ENCODE measurements around the gene FAM174C.

DNA sequence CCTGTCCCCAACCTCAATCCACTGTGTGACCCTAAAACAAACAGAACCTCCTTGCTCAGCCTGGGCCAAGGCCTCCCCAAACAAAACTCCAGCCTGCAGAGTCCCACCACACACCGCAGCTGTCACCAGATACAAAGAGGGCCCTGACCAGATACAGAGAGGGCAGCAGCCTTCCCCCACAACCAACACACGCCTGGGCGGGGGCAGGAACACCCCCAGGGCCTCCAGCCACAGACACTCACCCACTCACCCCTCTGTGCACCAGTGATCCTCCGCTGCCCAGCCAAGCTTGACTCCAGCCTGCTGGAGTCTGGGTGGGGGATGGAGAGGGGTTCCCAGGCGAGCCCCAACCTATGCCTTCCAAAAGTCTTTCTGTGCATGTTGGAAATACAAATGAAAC is 12.1 kb upstream of the FAM174C start:
- TF ChIP-seq, protein P1, sequence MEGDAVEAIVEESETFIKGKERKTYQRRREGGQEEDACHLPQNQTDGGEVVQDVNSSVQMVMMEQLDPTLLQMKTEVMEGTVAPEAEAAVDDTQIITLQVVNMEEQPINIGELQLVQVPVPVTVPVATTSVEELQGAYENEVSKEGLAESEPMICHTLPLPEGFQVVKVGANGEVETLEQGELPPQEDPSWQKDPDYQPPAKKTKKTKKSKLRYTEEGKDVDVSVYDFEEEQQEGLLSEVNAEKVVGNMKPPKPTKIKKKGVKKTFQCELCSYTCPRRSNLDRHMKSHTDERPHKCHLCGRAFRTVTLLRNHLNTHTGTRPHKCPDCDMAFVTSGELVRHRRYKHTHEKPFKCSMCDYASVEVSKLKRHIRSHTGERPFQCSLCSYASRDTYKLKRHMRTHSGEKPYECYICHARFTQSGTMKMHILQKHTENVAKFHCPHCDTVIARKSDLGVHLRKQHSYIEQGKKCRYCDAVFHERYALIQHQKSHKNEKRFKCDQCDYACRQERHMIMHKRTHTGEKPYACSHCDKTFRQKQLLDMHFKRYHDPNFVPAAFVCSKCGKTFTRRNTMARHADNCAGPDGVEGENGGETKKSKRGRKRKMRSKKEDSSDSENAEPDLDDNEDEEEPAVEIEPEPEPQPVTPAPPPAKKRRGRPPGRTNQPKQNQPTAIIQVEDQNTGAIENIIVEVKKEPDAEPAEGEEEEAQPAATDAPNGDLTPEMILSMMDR (IDR thresholded peaks at IDR 0.05): no peak
- no peak for TF ChIP-seq POLR2A (IDR thresholded peaks at IDR 0.05)
